NCI-H1694 (cell line): ENCODE measurements around the gene CIB4.
"Not testable (repeated sequence)": the region's sequence is repeated elsewhere in the genome, so short reads cannot be mapped to it uniquely, and the experiment has no call there.

Experiments used
- DNase-seq: peaks from one replicate; lab custom pipeline; 2025; lab: John Stamatoyannopoulos, UW

Gene CIB4

GRCh38 chr2:26666671-26667070, 25.5 kb upstream of the CIB4 start:
- DNase-seq, result no peak

GRCh38 chr2:26665296-26665695, 24.1 kb upstream of the CIB4 start:
- DNase-seq, result not testable (repeated sequence)

GRCh38 chr2:26660363-26660962, 19.3 kb upstream of the CIB4 start:
- no peak for DNase-seq

DNA sequence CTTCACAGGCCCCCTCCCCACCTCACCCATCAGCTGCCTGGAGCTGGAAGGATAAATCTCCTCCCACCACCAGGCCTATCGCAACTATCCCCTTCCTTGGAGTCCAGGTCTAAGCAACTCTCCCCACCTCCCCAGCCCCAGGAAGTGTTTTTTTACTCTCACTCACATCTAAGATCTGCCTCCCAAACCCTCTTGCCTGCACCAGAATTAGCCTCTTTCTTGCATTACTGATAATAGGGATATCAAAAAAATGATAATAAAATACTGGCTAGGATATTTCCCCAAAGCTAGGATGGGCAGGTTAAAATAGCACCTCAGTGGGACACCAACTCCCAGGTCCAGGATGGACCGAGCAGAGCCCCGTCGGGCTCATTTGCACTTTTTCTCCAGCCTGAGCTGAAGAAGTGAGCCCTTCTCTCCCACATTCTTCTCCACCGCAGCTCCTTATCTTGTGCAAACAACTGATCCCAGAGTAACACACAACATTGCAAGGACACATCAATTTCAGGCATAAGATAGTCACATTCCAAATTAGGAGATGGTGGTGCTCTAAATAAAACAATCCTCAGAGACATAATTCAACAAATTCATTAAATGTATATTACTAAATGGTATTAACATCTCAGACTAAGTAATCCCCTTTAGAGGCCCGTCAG, 17.7 kb upstream of the CIB4 start:
- DNase-seq, result no peak

GRCh38 chr2:26657265-26657664, 16.1 kb upstream of the CIB4 start:
- no peak for DNase-seq

- no peak for DNase-seq
Measured at GRCh38 chr2:26655611-26656195, 14.5 kb upstream of the CIB4 start.

DNA sequence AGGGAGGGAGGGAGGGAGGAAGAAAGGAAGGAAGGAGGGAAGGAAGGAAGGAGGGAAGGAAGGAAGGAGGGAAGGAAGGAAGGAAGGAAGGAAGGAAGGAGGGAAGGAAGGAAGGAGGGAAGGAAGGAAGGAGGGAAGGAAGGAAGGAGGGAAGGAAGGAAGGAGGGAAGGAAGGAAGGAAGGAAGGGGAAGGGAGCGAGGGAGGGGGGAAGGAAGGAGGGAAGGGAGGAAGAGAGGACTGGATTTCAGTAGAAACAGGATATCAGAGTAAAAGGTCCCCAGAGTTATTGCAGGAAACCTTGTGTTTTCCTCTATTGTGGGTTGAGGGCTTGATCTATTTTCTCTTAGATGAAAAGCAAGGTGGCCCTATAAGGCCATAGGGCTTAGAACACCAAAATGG, 14.0 kb upstream of the CIB4 start:
- not testable (repeated sequence) for DNase-seq

DNA sequence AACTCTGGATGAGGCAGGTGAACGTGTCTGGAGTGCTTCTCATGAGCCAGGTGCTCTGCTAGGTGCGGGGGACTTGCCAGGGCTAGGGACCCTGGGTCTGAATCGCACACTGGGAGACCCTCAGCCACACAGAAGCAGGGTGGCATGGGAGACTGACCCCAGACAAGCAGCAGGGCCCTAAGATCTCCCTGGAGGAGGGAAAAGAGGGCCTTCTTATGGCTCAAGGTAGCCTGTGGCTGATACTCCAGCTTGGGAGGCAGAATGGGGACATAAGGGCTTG, 12.8 kb upstream of the CIB4 start:
- no peak for DNase-seq

- no peak for DNase-seq
Measured at GRCh38 chr2:26653207-26654060, 12.3 kb upstream of the CIB4 start.

GRCh38 chr2:26652361-26653041, 11.3 kb upstream of the CIB4 start:
- no peak for DNase-seq

GRCh38 chr2:26651799-26652198, 10.6 kb upstream of the CIB4 start:
- DNase-seq, result no peak

DNA sequence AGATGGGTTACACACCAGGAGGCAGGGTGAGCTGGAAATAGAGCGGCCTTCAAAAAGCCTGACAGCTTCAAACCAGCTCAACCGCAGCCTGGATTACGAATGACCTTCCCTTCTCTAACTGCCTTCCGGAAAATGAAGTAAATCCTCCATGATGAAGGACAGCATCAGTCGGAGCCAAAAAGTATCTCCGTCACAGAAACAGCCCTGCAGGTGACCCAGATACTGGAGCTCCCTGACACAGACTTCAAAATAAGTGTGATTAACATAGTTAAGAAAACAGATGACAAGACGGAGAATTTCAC, 10.3 kb upstream of the CIB4 start:
- DNase-seq, result no peak

GRCh38 chr2:26650713-26651469, 9.7 kb upstream of the CIB4 start:
- no peak for DNase-seq

- DNase-seq, result no peak
Measured at GRCh38 chr2:26649992-26650712, 9.0 kb upstream of the CIB4 start.

DNA sequence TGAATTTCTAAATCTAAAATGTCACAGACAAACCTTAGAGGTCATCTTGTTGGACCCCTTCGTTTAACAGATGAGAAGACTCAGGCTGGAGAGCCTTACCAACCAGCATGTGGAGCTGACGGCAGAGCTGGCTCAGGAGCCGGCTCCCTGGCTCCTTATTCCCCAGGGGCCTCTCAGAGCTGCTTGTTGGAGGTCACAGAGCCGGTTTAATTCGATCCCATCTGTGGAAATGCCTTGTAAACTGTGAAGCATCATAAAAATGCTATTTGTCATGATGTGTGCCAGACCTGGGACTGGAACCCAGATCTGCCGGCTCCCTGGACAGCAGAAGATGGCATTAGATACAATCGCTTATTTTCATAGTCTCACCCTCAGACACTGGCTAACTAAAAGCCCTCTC, 8.2 kb upstream of the CIB4 start:
- DNase-seq, result peak; percentile 89

DNA sequence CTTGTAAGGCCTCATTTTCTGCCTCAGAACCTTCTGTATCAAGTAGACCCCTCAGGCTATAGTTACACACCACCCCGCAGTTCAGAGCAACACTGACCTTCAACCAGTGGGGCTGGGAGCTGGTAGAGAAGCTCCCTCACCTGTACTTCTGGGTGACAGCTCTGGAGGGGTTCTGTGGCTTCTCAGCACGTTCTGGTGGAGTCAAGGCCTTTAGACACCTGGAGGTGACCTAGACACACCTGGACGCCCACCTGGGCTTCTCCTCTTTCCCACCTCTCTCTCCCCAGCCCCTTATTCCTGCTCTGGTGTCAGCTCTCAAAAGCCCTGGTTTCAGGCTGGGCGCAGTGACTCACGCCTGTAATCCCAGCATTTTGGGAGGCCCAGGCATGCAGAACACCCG, 7.3 kb upstream of the CIB4 start:
- DNase-seq, result no peak

DNA sequence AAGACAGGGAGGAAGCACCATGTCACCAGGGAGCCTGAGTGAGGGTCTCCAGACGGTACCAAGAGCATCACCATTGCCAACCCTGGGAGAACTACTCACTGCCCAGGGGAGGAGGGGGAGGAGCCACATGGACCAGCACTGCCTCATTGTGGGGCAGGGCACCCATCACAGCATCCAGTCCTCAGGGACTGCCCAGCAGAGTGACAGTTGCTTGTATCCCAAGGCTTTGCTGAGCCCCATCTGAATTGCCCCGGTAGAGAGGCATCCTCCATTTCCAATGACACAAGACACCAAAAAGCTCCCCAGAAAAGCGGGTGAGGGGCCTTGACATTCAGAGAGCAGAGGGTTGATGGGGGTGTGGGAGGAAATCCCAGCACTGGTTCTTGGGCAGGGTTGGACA, 6.8 kb upstream of the CIB4 start:
- DNase-seq, result no peak

DNA sequence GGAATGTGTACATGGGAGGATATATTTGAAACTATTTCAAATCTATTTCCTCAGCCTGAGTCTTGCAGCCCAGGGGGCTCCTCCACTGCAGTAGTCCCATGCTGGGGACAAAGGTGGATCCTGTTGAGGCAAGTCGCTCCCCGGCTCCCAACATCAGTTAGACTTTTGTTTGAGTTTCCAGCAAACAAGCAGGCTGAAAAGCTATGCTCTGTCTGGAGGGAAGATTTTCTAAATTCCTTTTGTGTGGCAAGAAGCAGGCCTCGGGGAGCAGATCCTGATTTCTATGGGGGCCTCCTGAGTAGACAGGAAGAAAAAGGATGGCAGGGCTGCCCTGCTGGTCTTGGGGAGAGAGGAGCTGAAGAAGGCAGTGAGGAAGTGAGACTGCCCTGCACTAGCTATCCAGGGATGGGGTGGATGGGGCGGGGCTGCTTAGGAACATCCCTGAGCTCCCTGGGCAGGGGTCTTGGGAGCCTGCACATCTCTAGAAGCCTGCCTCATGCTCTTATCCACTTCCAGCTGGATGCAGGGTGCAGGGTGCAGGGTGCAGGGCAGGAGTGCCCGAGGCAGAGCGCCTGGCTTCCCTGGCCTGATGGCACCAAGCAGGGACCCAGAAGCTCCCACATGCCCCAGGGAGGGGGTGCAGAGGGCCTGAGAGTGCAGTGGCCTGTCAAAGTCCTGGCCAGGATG, 6.0 kb upstream of the CIB4 start:
- DNase-seq, result no peak

DNA sequence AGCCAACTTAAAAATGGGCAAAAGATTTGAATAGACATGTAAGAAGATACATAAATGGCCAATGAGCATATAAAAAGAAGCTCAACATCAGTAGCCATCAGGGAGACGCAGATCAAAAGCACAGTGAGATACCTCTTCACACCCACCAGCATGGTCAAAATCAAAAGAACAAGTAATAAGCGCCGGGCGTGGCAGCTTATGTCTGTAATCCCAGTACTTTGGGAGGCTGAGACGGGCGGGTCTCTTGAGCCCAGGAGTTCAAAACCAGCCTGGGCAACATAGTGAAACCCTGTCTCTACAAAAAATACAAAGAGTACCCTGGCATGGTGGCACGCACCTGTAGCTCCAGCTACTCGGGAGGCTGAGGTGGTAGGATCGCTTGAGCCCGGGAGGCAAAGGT, 4.6 kb upstream of the CIB4 start:
- no peak for DNase-seq

DNA sequence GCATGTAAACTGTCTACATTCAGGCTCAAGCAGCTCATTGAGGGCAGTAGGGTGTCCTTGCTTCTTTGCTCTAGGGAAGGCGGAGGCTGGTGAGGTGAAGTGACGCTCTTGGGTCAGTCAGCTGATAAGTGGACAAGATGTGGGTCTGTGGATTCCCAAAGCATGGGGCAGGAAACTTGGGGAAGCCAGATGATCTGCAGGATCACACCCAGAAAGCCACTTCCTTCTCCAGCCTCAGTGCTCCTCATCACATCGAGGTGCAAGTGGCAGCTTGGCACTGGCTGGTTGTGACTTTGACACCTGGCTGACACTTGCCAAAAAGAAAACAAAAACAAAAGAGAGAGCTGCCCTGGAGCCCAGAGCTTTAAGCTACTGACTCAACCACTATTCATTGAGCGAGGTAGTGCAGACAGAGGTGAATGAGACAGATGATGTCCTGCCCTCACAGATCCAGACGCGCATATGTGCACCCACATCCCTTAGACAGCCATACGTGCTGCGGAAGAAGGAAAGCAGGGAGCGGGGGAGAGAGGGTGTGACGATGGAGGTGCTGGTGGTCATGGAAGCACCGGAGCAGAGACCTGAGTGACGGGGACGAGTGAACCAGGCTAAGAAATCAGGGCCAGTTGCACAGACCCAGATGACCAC, 3.1 kb upstream of the CIB4 start:
- DNase-seq, result no peak
